ENCODE results near the gene GNG2.
A peak's percentile ranks its signal among the peaks of the same experiment; 100 is the strongest.

GNG2 gene

GRCh38 chr14:51856792-51857296 is 3.6 kb upstream of the GNG2 start:
- no peak for DNase-seq (ENCODE audit: low spot score)

GRCh38 chr14:51859131-51859530 is 1.3 kb upstream of the GNG2 start:
- DNase-seq (ENCODE audit: low spot score) = no peak

- DNase-seq (ENCODE audit: low spot score) = no peak
These were observed 550 bp downstream of the GNG2 start for GRCh38 chr14:51860825-51861499.

- no peak for DNase-seq (ENCODE audit: low spot score)
These were observed 1.9 kb downstream of the GNG2 start for GRCh38 chr14:51862176-51862796.

GRCh38 chr14:51862860-51863259 is 2.4 kb downstream of the GNG2 start:
- no peak for DNase-seq (ENCODE audit: low spot score)

- no peak for DNase-seq (ENCODE audit: low spot score)
These were observed 5.7 kb downstream of the GNG2 start for GRCh38 chr14:51865953-51866747.

- DNase-seq (ENCODE audit: low spot score) = no peak
These were observed 7.3 kb downstream of the GNG2 start for GRCh38 chr14:51867741-51868140.

GRCh38 chr14:51868405-51868804 is 8.0 kb downstream of the GNG2 start:
- no peak for DNase-seq (ENCODE audit: low spot score)

- DNase-seq (ENCODE audit: low spot score) = no peak
These were observed 9.1 kb downstream of the GNG2 start for GRCh38 chr14:51869411-51870100.

GRCh38 chr14:51870606-51871005 is 10.2 kb downstream of the GNG2 start:
- DNase-seq (ENCODE audit: low spot score) = no peak

- DNase-seq (ENCODE audit: low spot score) = no peak
These were observed 11.4 kb downstream of the GNG2 start for GRCh38 chr14:51871846-51872245.

GRCh38 chr14:51872396-51872795 is 12.0 kb downstream of the GNG2 start:
- no peak for DNase-seq (ENCODE audit: low spot score)

- DNase-seq (ENCODE audit: low spot score) = peak; percentile 67
These were observed 12.9 kb downstream of the GNG2 start for GRCh38 chr14:51873221-51873893.

- DNase-seq (ENCODE audit: low spot score) = no peak
These were observed 17.4 kb downstream of the GNG2 start for GRCh38 chr14:51877810-51878209.

GRCh38 chr14:51879170-51879569 is 18.8 kb downstream of the GNG2 start:
- no peak for DNase-seq (ENCODE audit: low spot score)

GRCh38 chr14:51880835-51881580 is 20.6 kb downstream of the GNG2 start:
- no peak for DNase-seq (ENCODE audit: low spot score)

GRCh38 chr14:51881636-51882035 is 21.2 kb downstream of the GNG2 start:
- no peak for DNase-seq (ENCODE audit: low spot score)

- no peak for DNase-seq (ENCODE audit: low spot score)
These were observed 22.8 kb downstream of the GNG2 start for GRCh38 chr14:51883232-51883631.

- no peak for DNase-seq (ENCODE audit: low spot score)
These were observed 23.9 kb downstream of the GNG2 start for GRCh38 chr14:51884086-51884927.

- DNase-seq (ENCODE audit: low spot score) = peak; percentile 40
These were observed 29.4 kb downstream of the GNG2 start for GRCh38 chr14:51889851-51890250.
